PFSK-1 (cell line): ENCODE measurements around the gene MED27.

ENCODE experiments used
- FOXP2 ChIP-seq: optimal IDR thresholded peaks from 2 replicates; pipeline ENCODE3; 2011; ENCODE audit warnings: borderline replicate concordance, control low read depth, inconsistent platforms; ENCODE audit not compliant: insufficient read depth; ENCODE audit errors: extremely low read length, extremely low read depth
- POLR2AphosphoS5 ChIP-seq: IDR thresholded peaks from 2 replicates; pipeline ENCODE4 v1.6.1; 2012; ENCODE audit warnings: low read depth, mild to moderate bottlenecking, control low read depth, low read length, moderate library complexity
- SIN3A ChIP-seq: IDR thresholded peaks from 2 replicates; pipeline ENCODE4 v1.6.1; 2012; ENCODE audit warnings: mild to moderate bottlenecking, low read length, moderate library complexity, borderline replicate concordance; ENCODE audit not compliant: insufficient read depth
- TAF1 ChIP-seq: IDR thresholded peaks from 2 replicates; pipeline ENCODE4 v1.6.1; 2012; ENCODE audit warnings: low read length, control low read depth, borderline replicate concordance; ENCODE audit not compliant: insufficient read depth
- TF ChIP-seq, protein P1 (sequence below), 2 experiments: IDR thresholded peaks; 2 replicates each; pipeline versions ENCODE4 v1.6.1 to v1.8.0; 2011 to 2012; ENCODE audit warnings: low read depth in 2 of 2, low read length in 2 of 2, control low read depth in 1 of 2, inconsistent platforms in 1 of 2, mild to moderate bottlenecking in 1 of 2, moderate library complexity in 1 of 2; ENCODE audit not compliant: insufficient read depth in 1 of 2

The MED27 gene

GRCh38 chr9:132000659-132001058, 79.0 kb downstream of the MED27 start:
- TF ChIP-seq, protein P1, sequence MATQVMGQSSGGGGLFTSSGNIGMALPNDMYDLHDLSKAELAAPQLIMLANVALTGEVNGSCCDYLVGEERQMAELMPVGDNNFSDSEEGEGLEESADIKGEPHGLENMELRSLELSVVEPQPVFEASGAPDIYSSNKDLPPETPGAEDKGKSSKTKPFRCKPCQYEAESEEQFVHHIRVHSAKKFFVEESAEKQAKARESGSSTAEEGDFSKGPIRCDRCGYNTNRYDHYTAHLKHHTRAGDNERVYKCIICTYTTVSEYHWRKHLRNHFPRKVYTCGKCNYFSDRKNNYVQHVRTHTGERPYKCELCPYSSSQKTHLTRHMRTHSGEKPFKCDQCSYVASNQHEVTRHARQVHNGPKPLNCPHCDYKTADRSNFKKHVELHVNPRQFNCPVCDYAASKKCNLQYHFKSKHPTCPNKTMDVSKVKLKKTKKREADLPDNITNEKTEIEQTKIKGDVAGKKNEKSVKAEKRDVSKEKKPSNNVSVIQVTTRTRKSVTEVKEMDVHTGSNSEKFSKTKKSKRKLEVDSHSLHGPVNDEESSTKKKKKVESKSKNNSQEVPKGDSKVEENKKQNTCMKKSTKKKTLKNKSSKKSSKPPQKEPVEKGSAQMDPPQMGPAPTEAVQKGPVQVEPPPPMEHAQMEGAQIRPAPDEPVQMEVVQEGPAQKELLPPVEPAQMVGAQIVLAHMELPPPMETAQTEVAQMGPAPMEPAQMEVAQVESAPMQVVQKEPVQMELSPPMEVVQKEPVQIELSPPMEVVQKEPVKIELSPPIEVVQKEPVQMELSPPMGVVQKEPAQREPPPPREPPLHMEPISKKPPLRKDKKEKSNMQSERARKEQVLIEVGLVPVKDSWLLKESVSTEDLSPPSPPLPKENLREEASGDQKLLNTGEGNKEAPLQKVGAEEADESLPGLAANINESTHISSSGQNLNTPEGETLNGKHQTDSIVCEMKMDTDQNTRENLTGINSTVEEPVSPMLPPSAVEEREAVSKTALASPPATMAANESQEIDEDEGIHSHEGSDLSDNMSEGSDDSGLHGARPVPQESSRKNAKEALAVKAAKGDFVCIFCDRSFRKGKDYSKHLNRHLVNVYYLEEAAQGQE (IDR thresholded peaks at IDR 0.05; ENCODE audit: insufficient read depth in 1 of 2, low read depth in 2 of 2, low read length in 2 of 2): no peak
- TF ChIP-seq FOXP2: no peak
- no peak for TF ChIP-seq SIN3A
- TF ChIP-seq TAF1: no peak
- TF ChIP-seq POLR2AphosphoS5: no peak

GRCh38 chr9:131999692-132000551, 79.7 kb downstream of the MED27 start:
- no peak for TF ChIP-seq TAF1
- TF ChIP-seq SIN3A: no peak
- no peak for TF ChIP-seq POLR2AphosphoS5
- TF ChIP-seq, protein P1 (IDR thresholded peaks at IDR 0.05; ENCODE audit: insufficient read depth in 1 of 2, low read depth in 2 of 2, low read length in 2 of 2): no peak
- TF ChIP-seq FOXP2: no peak

DNA sequence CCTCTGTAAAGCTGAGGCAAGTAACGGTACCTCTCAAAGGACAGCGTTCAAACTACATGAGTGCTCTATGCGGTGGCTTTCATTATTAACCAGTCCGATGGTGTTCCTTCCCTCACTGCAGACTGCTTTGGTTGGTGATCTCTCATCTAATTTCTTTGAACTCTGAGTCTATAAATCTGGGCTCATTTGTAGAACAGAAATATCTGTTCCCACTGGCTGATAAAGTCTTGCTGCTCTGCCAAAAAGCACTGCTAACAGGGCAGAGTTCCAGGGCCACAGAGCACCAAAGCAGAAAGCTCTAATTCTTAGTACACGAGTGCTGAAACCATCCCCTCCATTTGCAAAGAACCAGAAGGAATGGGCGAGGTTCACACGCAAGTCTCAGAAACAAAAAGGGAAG, 81.9 kb downstream of the MED27 start:
- TF ChIP-seq FOXP2 (no peak), TAF1 (no peak)
- TF ChIP-seq, protein P1 (IDR thresholded peaks at IDR 0.05; ENCODE audit: insufficient read depth in 1 of 2, low read depth in 2 of 2, low read length in 2 of 2): no peak

- no peak for TF ChIP-seq FOXP2
- TF ChIP-seq TAF1: no peak
- TF ChIP-seq, protein P1 (IDR thresholded peaks at IDR 0.05; ENCODE audit: insufficient read depth in 1 of 2, low read depth in 2 of 2, low read length in 2 of 2): no peak
- no peak for TF ChIP-seq SIN3A
- no peak for TF ChIP-seq POLR2AphosphoS5
Measured at GRCh38 chr9:131997076-131997475, 82.6 kb downstream of the MED27 start.

GRCh38 chr9:131995382-131995781, 84.3 kb downstream of the MED27 start:
- TF ChIP-seq TAF1: no peak
- no peak for TF ChIP-seq POLR2AphosphoS5
- TF ChIP-seq, protein P1 (IDR thresholded peaks at IDR 0.05; ENCODE audit: insufficient read depth in 1 of 2, low read depth in 2 of 2, low read length in 2 of 2): no peak
- TF ChIP-seq FOXP2: no peak
- no peak for TF ChIP-seq SIN3A
